GM23338 (cell line): ENCODE data around the gene CKMT1B. TPM values are rescaled to one million over a fixed set of nuclear protein-coding genes. Genes with fewer than 3 reads are reported as not detected.

Source experiments
- ATAC-seq: fragments of 200-7000 bp; cut with Tn5 transposase; 3 replicates; pipeline ENCODE4 v1.9.1; 2020
- DNase-seq: peaks from one replicate; pipeline ENCODE4 v3.0.0-alpha.2; 2015; ENCODE audit warnings: low spot score
- H2AFZ ChIP-seq: fragments of 200-600 bp; sonication (generic); 2 replicates; pipeline ENCODE4 v1.8.0; 2016; ENCODE audit warnings: antibody characterized with exemption, mild to moderate bottlenecking, moderate library complexity
- H3F3A ChIP-seq: fragments of 200-600 bp; sonication (generic); replicated peaks from 2 replicates; pipeline ENCODE4 v1.8.0; 2017; ENCODE audit warnings: antibody characterized with exemption, mixed run types, low read depth
- H3K27ac ChIP-seq: fragments of 200-600 bp; sonication (generic); 2 replicates; pipeline ENCODE4 v1.6.1; 2016; ENCODE audit warnings: low read depth
- H3K27me3 ChIP-seq: fragments of 200-600 bp; sonication (generic); 2 replicates; pipeline ENCODE4 v1.8.0; 2016; ENCODE audit warnings: mild to moderate bottlenecking, mixed run types, moderate library complexity; ENCODE audit not compliant: insufficient read depth
- H3K36me3 ChIP-seq: fragments of 200-600 bp; sonication (generic); 2 replicates; pipeline ENCODE4 v1.8.0; 2016; ENCODE audit warnings: mild to moderate bottlenecking; ENCODE audit not compliant: insufficient read depth
- H3K4me1 ChIP-seq: fragments of 200-600 bp; sonication (generic); 2 replicates; pipeline ENCODE4 v1.8.0; 2016; ENCODE audit warnings: mild to moderate bottlenecking, moderate library complexity; ENCODE audit not compliant: insufficient read depth
- H3K4me2 ChIP-seq: fragments of 200-600 bp; sonication (generic); 2 replicates; pipeline ENCODE4 v1.7.1; 2017; ENCODE audit warnings: mixed run types
- H3K4me3 ChIP-seq: fragments of 200-600 bp; sonication (generic); 2 replicates; pipeline ENCODE4 v1.6.1; 2016; ENCODE audit warnings: mixed run types
- H3K79me2 ChIP-seq: fragments of 200-600 bp; sonication (generic); replicated peaks from 2 replicates; pipeline ENCODE4 v1.8.0; 2017; ENCODE audit warnings: mild to moderate bottlenecking; ENCODE audit not compliant: insufficient read depth
- H3K9me2 ChIP-seq: fragments of 200-600 bp; sonication (generic); 2 replicates; pipeline ENCODE4 v1.8.0; 2017; ENCODE audit not compliant: insufficient read depth
- H4K20me1 ChIP-seq: fragments of 200-600 bp; sonication (generic); replicated peaks from 2 replicates; pipeline ENCODE4 v1.8.0; 2017; ENCODE audit warnings: mild to moderate bottlenecking; ENCODE audit not compliant: insufficient read depth
- H3K27ac Mint-ChIP-seq: 2 replicates; pipeline ENCODE4 v1.8.0; 2020; ENCODE audit warnings: inconsistent platforms, mild to moderate bottlenecking, moderate library complexity, mixed read lengths
- H3K27me3 Mint-ChIP-seq: 3 replicates; pipeline ENCODE4 v1.8.0; 2022; ENCODE audit warnings: low read depth, mild to moderate bottlenecking, moderate library complexity, mixed read lengths, inconsistent platforms; ENCODE audit not compliant: insufficient read depth, poor library complexity
- H3K36me3 Mint-ChIP-seq: 3 replicates; pipeline ENCODE4 v1.8.0; 2021; ENCODE audit warnings: low read depth, mild to moderate bottlenecking, inconsistent platforms, moderate library complexity, mixed read lengths
- H3K4me1 Mint-ChIP-seq: 3 replicates; pipeline ENCODE4 v1.8.0; 2020; ENCODE audit warnings: mild to moderate bottlenecking, inconsistent platforms, mixed read lengths
- H3K4me3 Mint-ChIP-seq: 3 replicates; pipeline ENCODE4 v1.8.0; 2021; ENCODE audit warnings: moderate library complexity, mild to moderate bottlenecking, inconsistent platforms, mixed read lengths
- H3K9me3 Mint-ChIP-seq: 3 replicates; pipeline ENCODE4 v1.8.0; 2020; ENCODE audit warnings: moderate library complexity, mild to moderate bottlenecking, inconsistent platforms, mixed read lengths
- CREB1 ChIP-seq: fragments of 250-450 bp; sonication (Bioruptor Pico); IDR thresholded peaks from 2 replicates; pipeline ENCODE4 v1.5.0; 2020; ENCODE audit warnings: low read depth, mild to moderate bottlenecking, moderate library complexity
- ETS1 ChIP-seq: IDR thresholded peaks from 2 replicates; pipeline ENCODE4 v1.6.1; 2016; ENCODE audit warnings: antibody characterized with exemption
- EZH2 ChIP-seq: fragments of 200-600 bp; sonication (generic); IDR thresholded peaks from one replicate; pipeline ENCODE4 v1.8.0; 2017; ENCODE audit warnings: antibody characterized with exemption, mild to moderate bottlenecking, low read depth; ENCODE audit not compliant: unreplicated experiment
- EZH2phosphoT487 ChIP-seq: fragments of 200-600 bp; sonication (generic); IDR thresholded peaks from one replicate; pipeline ENCODE4 v1.8.1; 2018; ENCODE audit warnings: antibody characterized with exemption; ENCODE audit not compliant: unreplicated experiment
- JUNB ChIP-seq: IDR thresholded peaks from one replicate; pipeline ENCODE4 v1.6.1; 2016; ENCODE audit warnings: antibody characterized with exemption; ENCODE audit not compliant: unreplicated experiment
- NANOG ChIP-seq: IDR thresholded peaks from 2 replicates; pipeline ENCODE4 v1.6.1; 2016; ENCODE audit warnings: antibody characterized with exemption, borderline replicate concordance
- STAT1 ChIP-seq: IDR thresholded peaks from one replicate; pipeline ENCODE4 v1.6.1; 2016; ENCODE audit warnings: antibody characterized with exemption; ENCODE audit not compliant: unreplicated experiment
- ZNF114 ChIP-seq: fragments of 250-450 bp; sonication (Bioruptor Pico); IDR thresholded peaks from 2 replicates; pipeline ENCODE4 v1.5.0; 2020; ENCODE audit warnings: mild to moderate bottlenecking, moderate library complexity
- ZNF331 ChIP-seq: fragments of 250-450 bp; sonication (Bioruptor Pico); IDR thresholded peaks from 2 replicates; pipeline ENCODE4 v1.5.0; 2020; ENCODE audit warnings: low read depth, mild to moderate bottlenecking, moderate library complexity
- polyA plus RNA-seq: library from polyadenylated mRNA; unstranded; fragments of >200 nt; fragmentation: Nextera tagmentation; extraction: Ambion mirVana; gene quantifications from 2 replicates; pipeline ENCODE4 v1.2.1, GENCODE V29; 2016
- total RNA-seq: library from RNA; depleted of rRNA; stranded (reverse); fragments of >200 nt; shearing (Covaris generic); gene quantifications from 2 replicates; pipeline ENCODE4 v1.2.3, GENCODE V29; 2014
- TF ChIP-seq, protein P1 (sequence below), 2 experiments: fragments of 200-600 bp in 1 of 2; sonication (generic) in 1 of 2; conservative IDR thresholded peaks; 2 replicates each; pipeline versions ENCODE4 v1.5.1 to v1.6.1; 2016 to 2017; ENCODE audit warnings: antibody characterized with exemption in 2 of 2, low read depth in 2 of 2, mild to moderate bottlenecking in 2 of 2, moderate library complexity in 1 of 2
- TF ChIP-seq, protein P2 (sequence below): IDR thresholded peaks from one replicate; pipeline ENCODE4 v1.6.1; 2018; ENCODE audit warnings: antibody characterized with exemption; ENCODE audit not compliant: unreplicated experiment

Gene CKMT1B
- total and polyA plus RNA-seq, 2 experiments from 2014 or later, result 31.4 to 41.2 TPM

- DNase-seq, result no peak
- H3K36me3 ChIP-seq, result no peaks in the 10 kb centered on the region
- H3K27ac ChIP-seq, result no peak overlapping the region
- H3K4me3 ChIP-seq, result no peak overlapping the region
- no peaks in the 10 kb centered on the region for H3K4me1 ChIP-seq
- H3K27me3 Mint-ChIP-seq, result peaks cover 2% of the 10 kb centered on the region
- H3K9me2 ChIP-seq, result no peaks in the 10 kb centered on the region
- no peaks in the 10 kb centered on the region for H3K79me2 ChIP-seq
- H3F3A ChIP-seq, result no peaks in the 10 kb centered on the region
- H3K4me3 Mint-ChIP-seq, result no peak overlapping the region
- H3K9me3 Mint-ChIP-seq, result 0 out of 3 replicates have a peak, but pooled peaks cover 6% of the 10 kb centered on the region
- peaks cover 8% of the 10 kb centered on the region; the same call in 2 of the 3 replicates for H3K36me3 Mint-ChIP-seq
- no peaks in the 10 kb centered on the region for H4K20me1 ChIP-seq
- no peak overlapping the region for H2AFZ ChIP-seq
- no peak for ATAC-seq
- no peak overlapping the region for H3K4me2 ChIP-seq
- no peaks in the 10 kb centered on the region for H3K4me1 Mint-ChIP-seq
- TF ChIP-seq STAT1 (no peak), ZNF331 (CRISPR knock-in tag) (no peak), EZH2 (no peak), EZH2phosphoT487 (no peak), NANOG (no peak), JUNB (no peak), CREB1 (CRISPR knock-in tag) (no peak)
- TF ChIP-seq, protein P1, sequence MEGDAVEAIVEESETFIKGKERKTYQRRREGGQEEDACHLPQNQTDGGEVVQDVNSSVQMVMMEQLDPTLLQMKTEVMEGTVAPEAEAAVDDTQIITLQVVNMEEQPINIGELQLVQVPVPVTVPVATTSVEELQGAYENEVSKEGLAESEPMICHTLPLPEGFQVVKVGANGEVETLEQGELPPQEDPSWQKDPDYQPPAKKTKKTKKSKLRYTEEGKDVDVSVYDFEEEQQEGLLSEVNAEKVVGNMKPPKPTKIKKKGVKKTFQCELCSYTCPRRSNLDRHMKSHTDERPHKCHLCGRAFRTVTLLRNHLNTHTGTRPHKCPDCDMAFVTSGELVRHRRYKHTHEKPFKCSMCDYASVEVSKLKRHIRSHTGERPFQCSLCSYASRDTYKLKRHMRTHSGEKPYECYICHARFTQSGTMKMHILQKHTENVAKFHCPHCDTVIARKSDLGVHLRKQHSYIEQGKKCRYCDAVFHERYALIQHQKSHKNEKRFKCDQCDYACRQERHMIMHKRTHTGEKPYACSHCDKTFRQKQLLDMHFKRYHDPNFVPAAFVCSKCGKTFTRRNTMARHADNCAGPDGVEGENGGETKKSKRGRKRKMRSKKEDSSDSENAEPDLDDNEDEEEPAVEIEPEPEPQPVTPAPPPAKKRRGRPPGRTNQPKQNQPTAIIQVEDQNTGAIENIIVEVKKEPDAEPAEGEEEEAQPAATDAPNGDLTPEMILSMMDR (conservative IDR thresholded peaks at IDR 0.05; ENCODE audit: low read depth in 2 of 2), result no peak
- TF ChIP-seq, protein P2, sequence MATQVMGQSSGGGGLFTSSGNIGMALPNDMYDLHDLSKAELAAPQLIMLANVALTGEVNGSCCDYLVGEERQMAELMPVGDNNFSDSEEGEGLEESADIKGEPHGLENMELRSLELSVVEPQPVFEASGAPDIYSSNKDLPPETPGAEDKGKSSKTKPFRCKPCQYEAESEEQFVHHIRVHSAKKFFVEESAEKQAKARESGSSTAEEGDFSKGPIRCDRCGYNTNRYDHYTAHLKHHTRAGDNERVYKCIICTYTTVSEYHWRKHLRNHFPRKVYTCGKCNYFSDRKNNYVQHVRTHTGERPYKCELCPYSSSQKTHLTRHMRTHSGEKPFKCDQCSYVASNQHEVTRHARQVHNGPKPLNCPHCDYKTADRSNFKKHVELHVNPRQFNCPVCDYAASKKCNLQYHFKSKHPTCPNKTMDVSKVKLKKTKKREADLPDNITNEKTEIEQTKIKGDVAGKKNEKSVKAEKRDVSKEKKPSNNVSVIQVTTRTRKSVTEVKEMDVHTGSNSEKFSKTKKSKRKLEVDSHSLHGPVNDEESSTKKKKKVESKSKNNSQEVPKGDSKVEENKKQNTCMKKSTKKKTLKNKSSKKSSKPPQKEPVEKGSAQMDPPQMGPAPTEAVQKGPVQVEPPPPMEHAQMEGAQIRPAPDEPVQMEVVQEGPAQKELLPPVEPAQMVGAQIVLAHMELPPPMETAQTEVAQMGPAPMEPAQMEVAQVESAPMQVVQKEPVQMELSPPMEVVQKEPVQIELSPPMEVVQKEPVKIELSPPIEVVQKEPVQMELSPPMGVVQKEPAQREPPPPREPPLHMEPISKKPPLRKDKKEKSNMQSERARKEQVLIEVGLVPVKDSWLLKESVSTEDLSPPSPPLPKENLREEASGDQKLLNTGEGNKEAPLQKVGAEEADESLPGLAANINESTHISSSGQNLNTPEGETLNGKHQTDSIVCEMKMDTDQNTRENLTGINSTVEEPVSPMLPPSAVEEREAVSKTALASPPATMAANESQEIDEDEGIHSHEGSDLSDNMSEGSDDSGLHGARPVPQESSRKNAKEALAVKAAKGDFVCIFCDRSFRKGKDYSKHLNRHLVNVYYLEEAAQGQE, result no peak
- H3K27ac Mint-ChIP-seq, result no peak overlapping the region
- no peaks in the 10 kb centered on the region for H3K27me3 ChIP-seq
These were observed 43.1 kb upstream of the CKMT1B start for GRCh38 chr15:43550527-43551363.

- DNase-seq (no peak), ATAC-seq (no peak)
- peaks cover 7% of the 10 kb centered on the region; the same call in 2 of the 3 replicates for H3K36me3 Mint-ChIP-seq
- Histone ChIP-seq H2AFZ (no peak overlapping the region), H3K36me3 (no peaks in the 10 kb centered on the region), H3K4me2 (no peak overlapping the region), H3F3A (no peaks in the 10 kb centered on the region), H3K4me3 (no peak overlapping the region), H3K27ac (no peak overlapping the region), H3K79me2 (no peaks in the 10 kb centered on the region), H3K27me3 (no peaks in the 10 kb centered on the region), H3K4me1 (no peaks in the 10 kb centered on the region), H3K9me2 (no peaks in the 10 kb centered on the region), H4K20me1 (no peaks in the 10 kb centered on the region)
- H3K4me3 Mint-ChIP-seq, result no peak overlapping the region
- H3K9me3 Mint-ChIP-seq, result 0 out of 3 replicates have a peak, but pooled peaks cover 6% of the 10 kb centered on the region
- no peak overlapping the region for H3K27ac Mint-ChIP-seq
- H3K4me1 Mint-ChIP-seq, result no peaks in the 10 kb centered on the region
- peaks cover 5% of the 10 kb centered on the region for H3K27me3 Mint-ChIP-seq
- no peak for TF ChIP-seq CREB1 (CRISPR knock-in tag)
- no peak for TF ChIP-seq STAT1
- no peak for TF ChIP-seq ETS1
- TF ChIP-seq ZNF331 (CRISPR knock-in tag), result no peak
- TF ChIP-seq NANOG, result no peak
- TF ChIP-seq, protein P1 (conservative IDR thresholded peaks at IDR 0.05; ENCODE audit: low read depth in 2 of 2), result no peak
- TF ChIP-seq EZH2, result no peak
- TF ChIP-seq ZNF114 (CRISPR knock-in tag), result no peak
- no peak for TF ChIP-seq EZH2phosphoT487
These were observed 41.6 kb upstream of the CKMT1B start for GRCh38 chr15:43552256-43552655.
